ENCODE results near the gene CASZ1.
A peak's percentile ranks its signal among the peaks of the same experiment; 100 is the strongest.

Gene CASZ1

DNA sequence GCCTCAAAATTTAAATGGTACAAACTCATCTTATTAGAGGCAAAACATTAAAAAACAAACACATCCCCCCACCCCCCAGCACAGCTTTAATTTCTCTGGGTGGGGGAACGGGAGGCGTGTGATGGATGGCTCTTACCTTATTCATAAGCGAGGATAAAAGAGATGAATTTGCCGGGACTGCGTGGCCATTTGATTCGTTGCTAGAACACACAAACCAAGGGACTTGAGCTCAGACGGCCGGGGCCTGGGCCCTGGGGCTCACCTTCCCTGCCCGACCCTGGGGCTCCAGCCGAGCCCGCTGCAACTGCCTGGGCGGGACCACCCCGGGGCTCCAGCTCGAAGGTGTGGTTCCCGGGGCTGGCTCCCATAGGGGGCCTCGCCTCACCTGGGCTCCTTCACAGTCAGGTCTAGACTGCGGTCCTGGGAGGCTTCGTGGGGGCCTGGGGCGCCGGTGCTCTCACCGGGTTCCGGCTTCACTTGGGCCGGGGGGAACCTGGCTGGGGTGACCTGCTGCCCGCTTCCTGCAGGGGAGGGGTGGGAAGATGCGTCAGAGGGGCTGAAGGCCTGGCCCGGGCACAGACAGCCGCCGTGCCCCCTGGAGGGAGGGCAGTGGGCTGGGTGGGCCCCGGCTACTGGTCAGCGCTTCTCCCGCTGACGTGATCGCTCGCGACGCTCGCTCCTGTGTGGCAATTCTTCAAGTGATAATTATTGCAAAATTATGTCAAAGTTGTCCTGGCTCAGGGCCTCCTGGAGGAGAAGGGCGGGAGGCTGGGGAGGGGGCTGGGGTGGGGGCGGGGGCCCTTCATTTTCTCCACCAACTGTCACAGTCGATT is 145.7 kb downstream of the CASZ1 start:
- DNase-seq = no peak

DNA sequence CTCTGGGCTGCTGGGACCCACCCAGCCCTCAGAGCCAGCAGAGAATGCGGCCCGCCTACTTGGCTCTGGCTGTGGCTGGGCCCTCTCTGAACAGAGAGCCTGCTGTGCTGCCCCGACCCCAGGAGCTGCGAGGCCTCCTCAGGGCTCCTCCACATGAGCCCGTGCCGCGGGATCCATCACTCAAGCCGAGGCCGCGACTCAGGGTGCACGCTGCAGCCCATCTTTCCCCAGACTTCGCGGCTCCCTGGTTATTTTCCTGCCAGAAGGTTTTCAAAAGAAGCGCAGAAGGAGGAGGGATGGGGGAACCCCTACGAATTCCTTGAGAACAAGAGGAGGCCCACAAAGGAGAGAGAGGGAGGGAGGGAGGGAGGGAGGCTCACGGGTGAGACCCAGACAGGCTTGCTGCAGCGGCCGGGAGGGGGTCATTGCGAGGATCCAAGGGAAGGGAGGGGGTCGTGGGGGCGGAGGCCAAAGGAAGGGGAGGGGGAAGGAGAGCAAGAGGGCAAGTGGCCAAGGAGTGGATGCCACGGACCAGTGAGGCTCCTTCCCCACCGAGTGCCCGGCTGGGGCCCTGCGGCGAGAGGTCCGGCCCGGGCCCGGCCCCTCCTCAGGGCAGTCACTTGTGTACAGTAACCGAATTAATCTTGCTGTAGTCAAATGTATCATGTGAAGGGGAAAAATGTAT is 146.8 kb downstream of the CASZ1 start:
- DNase-seq = no peak

DNA sequence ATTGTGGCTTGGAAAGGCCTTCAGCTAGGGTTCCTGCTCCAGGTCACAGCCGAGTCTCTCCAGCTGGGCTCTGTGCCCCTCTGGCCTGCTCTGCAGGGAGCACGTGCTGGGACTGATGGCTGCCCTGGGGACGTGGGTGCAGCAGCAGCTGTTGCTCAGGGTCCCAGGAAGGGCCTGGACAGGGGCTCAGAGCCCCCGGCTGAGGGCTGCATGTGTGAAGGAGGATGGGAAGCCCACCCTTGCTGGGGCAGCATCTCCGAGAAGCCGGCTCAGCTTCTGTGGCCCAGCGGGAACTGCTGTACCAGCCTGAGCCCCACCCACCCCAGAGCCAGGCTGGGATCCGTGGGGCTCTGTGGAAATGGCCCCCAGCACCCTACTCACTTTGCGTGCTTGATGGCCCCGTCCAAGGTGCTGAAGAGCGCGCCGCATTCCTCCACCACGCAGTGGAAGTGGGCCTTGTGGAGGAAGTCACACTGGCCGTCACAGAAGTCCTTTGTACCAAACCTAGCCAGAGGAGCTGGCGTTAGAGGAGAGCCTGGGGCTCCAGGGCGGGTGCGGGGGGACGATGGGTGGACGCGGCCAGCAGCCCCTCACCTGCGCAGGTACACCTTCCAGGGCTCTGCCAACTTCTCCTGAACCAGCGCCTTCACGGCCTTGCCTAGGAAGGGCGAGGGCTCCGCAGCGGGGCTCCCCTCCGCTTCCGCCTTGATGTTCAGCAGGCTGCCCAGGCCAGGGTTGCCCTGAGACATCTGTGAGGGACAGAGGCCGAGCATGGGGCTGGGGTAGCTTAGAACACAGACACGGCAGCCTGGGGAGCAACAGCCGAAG is 147.5 kb downstream of the CASZ1 start:
- no peak for DNase-seq

DNA sequence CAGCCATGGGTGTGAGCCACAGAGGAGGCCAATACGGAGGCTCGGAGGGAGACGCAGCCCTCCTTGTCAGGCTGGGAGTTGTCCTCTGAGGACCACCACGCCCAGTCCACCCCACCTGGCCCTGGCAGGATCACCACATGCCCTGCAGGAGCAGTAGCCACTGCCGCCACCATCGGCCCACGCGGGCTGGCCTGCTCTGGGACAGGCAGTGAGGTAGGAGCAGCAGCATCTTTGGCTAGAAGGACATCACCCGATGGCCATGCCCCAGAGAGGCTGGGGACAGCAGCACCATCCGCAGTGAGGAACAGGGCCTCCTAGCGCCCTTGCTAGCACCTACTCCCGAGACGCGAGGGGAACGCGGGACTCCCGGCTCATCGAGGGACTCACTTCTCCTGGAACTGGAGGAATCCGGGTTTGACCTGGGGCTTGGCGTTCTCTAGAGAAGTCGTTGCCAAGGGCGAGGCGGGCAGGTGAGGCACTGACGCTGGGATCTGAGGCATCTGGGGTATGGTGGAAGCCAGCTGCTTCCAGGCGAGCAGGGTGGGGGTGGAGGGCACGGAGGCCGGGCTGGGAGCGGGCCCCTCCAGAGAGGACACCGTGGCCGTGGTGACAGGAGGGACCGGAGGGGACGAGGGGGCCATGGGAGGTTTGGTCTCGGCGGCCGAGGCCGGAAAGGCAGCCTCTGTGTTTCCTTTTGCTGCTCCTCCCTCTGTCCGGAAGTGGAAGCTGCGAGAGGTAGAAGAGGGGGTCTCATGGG is 148.9 kb downstream of the CASZ1 start:
- DNase-seq = no peak

DNA sequence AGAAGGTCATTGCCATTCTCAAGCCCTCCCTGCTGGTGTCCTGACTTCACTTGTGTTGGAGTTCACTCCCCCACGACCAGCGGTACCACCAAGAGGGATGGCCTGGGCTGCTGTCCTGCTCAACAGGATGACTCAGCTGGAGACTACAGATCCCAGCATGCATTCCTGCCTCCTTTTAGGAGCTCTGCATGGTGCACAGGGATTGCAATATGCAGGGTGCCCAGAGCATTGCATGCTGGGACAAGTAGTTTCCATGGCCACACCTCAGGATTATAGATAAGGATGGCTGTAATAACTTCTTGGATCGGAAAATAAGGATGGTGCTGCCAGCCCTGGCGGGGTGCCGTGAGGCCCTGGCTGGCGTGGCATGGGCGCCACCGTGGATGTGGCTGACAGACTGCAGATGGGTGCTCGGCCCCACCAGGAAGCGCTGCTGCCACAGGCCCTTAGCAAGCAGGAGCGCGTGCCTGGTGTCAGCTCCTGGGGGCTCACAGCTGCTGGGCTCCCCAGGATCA is 150.0 kb downstream of the CASZ1 start:
- peak; percentile 63 for DNase-seq

DNA sequence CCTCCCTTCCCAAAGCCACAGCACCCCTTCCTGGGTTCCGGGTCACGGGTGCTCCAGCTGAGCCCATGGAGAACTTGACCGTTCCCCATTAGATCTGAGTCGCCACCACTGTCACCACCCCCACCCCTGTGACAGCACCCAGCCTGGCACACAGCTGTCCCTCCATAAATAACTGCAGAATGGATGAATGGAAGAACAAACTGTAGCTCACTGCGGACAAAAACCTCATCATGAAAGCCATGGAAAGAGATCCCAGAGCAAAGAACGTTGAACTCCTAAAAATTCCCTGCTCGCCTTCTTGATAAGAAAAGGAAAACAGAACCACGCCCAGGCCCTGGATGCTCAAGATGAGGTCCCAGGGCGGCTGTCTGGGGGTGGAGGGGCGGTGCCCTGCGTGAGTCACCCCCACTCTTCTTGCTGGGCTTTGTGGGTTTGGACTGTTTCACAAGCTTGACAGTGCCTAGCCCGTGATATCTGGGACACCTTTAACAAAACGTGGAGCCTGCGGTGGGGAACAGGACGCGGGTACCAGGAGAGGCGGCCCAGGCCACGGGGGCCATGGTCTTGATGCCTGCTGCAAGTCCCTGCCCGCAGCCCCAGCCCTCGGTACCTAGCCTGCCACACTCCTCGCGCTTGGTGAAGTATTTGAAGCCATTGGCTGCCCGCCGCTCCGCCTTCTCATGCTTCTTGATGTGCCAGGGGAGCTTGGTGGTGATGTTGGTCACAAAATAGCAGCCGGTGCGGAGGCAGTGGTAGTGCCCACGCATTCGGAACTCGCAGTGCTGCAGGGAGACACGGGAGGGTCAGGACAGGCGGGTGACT is 151.9 kb downstream of the CASZ1 start:
- DNase-seq = peak; percentile 59

DNA sequence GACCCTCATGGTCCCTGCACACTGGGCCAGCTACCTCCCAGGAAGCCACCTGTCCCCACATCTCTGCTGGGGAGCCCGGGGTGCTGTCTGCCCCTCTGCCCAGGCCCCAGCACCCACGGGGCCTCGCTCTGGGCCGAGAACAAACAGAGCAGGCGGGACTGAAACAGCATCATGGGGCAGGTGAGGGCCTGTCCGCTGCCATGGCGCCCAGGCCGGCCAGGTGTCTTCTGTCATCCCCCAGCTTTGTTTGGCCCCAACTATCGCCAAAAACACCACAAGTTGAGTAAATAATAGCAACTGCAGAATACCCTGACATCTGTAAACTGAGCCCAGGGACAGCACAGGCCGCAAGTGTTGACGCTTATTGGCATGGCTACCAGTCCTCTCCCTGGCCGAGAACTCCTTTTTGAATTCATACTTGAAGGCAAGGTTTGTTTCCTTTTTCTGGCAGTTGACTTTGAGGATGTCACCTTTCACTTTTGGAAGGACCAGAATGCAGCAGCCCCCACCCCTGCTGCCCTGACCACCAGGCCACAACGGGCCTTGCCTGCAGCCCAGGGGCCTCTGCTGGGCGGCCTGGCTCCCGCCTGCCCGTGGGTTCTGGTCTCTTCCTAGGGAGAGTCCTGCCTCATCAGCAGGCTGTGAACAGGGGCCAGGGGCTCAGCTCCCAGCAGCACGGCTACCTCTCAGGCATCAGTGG is 152.7 kb downstream of the CASZ1 start:
- no peak for DNase-seq

DNA sequence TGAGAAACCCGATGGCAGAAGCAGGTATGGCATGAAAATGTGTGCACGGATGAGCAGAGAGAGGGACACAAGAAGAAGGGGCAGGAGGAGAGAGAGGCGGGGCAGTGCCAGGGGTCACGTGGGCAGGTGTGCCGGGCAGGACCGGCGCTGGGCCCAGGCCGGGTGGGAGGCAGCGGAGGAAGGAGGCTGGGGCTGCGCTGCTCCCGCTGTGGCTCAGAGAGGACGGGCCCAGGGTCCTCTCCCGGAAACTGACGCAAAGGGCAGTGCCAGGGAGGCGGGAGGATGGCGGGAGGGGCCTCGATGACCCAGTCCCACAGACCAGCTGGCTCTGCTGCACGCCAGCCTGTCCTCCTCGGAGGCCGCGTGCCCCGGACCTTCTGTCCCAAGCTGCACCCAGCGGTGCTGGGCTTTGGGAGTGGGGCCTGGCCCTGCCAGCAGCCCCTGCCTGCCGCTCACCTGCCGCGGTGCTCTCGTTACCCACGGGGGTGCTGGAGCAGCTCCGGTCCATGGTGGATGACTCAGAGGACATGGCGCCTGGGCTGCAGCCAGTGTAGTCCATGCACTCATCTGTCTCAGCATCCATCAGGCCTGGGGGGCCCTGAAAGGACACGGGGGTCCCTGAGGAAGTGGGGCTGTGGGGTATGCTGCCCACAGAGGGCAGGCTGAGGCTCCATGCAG is 153.9 kb downstream of the CASZ1 start:
- no peak for DNase-seq

DNA sequence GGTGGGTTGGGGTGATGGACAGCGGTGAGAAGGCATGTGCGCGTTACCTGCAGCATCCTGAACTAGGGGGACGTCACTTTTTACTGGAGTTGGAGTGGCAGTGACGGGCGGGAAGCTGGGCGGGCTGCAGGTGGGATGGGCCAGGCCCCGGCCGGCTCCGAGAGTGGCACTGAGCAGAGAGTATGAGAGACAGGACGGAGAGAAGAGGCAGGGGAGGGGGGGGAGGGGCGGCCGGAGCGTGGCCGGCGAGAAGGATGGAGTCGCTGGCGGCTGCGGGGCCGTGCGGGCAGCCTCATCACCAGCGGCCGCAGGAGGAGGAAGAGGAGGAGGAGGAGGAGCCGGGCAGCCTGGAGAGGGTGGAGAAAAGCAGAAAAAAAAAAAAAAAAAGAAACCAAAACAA is 154.5 kb downstream of the CASZ1 start:
- no peak for DNase-seq

DNA sequence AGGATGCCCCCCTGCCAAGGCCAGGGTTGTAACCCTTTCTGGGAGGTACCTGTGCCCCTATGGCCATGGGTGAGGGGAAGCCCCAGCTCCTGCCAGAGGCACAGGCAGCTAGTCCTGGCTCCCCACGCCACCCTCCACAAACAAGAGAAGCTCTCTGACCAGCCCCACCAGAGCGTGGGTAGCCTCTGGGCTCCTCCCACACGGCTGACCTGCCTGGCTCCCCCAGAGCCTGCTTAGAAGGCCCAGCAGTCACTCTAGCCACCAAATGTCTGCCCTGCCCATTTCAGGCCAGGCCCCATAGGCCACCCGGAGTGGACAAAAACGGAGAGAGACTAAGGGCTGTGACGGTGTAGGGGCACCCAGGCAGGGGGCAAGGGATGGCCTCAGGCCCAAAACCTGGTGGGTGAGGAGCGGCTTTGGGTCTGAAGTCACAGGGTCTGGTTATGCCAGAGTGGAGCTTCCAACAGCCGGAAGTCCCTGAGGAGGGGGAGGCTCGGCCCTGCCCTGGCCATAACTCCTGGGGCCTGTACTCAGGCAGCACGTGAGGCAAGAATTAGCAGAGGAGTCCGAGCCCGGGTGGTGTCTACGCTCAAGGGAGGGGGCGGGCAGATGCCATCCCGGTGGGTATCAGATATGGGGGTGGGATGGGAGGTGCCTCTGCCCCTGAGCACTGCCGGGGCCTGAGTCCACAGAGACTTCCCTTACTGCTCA is 155.4 kb downstream of the CASZ1 start:
- no peak for DNase-seq

DNA sequence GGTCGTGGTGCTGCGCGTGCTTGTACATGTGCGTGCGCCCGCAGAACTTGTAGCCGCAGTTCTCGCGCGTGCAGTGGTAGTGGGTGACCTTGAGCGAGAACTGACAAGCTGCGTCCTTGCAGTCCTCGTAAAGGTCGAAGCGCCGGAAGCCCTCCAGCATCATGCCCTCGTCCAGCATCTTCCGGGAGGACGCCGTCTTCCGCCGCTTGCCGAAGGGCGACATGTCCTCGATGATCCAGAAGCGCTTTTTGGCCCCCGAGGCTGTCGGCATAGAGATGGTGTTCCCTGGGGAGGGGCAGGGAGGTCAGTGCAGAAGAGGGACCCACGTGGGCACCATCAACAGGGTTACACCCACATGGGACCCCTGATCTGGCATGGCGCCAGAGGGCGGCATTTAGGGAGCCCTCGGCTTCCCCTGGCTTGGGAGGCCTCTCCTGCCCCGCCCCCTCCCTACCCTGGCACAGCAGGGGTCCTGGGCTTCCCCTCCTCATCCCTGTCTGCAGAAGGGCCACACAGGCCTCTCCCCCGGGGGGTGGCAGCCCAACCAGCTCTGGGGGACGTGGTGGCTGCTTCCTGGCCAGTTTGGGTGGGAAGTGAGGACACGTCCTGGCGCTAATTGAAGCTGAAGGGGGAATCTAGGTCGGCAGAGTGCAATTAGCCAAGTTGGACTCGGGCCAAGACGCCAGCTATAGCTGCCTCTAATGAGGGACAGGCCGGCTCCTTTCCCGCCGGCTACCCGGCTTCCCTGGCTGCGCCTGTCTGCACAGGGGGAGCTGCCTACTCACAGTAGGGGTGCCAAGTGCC is 156.5 kb downstream of the CASZ1 start:
- DNase-seq = no peak

DNA sequence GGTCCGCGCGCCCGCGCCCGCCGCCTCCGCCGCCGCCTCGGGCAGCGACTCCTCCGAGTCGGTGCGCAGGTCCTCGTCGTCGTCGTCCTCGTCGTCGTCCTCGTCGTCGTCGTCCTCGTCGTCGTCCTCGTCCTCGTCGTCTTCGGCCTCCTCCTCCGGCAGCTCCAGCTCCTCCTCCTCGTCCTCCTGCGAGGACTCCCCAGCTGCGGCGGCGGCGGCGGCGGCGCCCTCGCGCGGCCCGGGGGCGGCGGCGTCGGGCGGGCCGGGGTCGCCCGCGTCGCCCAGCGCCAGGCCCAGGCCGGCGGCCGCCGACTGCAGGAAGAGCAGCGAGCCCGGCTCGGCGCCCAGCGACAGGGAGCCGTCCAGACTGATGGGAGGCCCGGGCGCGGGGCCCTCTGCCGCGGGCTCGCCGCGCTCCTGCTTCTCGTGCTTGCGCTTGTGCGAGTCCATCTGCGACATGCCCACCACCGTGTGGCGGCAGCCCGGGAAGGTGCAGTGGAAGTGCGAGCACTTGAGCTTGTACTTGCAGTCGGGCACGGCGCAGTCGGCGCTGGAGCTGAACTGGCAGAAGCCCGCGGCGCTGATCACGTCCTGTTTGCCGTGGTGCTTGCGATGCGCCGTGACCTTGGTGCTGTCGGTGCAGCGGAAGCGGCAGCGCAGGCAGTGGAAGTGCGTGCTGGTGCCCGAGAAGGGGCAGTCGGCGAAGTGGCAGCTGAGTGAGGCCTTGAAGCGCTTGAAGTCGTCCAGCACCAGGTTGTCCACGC is 157.3 kb downstream of the CASZ1 start:
- DNase-seq = no peak

DNA sequence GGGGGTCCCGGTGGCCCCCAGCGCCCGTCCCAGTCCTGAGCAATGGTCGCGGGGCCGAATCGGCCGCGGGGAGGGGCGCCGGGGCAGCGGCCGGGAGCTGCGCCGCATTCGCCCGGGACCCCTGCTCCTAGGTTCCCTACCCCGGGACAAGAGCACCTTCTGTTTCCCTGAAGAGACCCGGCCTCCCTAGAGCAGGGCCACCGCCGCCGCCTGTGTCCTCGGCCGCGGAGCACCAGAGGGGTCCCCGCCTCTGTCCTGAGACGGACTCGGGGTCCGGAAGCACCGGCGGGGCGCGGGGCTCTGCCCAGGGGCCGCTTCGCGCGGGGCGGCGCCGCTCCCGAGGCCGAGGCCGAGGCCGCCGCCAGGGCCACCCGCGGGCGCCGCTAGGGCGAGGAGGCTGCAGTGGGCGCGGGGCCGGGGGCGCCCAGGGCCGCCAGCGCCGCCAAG is 157.9 kb downstream of the CASZ1 start:
- DNase-seq = no peak

DNA sequence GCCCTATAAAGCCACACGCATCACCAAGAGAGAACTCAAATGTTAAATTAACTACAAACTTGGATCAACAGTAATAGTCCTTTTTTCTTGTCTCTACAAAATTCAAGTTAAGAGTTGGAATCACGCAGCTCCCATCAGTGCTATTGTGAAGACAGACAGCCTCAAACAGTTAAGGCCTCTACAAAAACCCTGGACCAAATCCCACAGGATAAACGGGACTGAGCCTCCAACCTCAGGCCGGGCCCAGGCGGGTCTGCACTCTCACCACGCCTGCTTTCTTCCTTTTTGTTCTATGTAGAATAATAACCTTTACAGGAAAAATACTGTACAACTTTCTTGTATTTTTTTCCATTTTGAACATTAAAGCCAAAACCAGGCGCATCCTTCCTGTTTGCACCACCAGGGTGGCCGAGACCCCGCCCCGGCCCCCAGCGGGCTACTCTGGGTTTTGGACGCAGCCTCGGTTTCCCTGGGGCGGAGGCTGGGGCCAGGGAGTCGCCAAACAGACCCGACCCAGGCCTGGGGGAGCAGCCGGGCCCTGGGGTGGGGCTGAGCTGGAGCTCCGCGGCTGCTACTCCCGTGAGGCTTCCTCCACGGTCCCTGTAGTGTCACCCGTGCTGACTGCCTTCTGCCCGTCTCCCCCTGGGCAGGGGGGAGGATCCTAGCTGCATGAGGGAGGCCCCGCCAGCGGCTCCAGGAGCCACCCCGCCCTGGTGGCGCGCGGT is 158.4 kb downstream of the CASZ1 start:
- no peak for DNase-seq

DNA sequence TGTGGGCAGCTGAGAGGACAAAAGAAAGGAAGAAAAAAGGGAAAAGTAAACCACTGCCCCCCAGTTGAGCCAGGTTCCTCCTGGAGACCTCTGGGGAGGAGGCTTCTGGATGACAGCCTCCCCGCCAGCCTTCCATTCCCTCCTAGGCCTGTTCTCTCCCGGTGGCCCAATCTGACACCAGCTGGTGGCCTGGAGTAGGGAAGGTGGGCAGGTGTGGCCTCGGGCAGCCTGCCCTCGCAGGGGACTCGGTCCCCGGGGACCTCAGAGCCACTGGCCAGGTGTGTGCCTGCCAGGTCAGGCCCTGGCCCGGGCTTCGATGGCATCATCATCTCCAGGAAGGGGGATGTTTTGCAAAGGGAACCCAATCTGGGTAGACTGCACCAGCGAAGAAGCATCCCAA is 159.0 kb downstream of the CASZ1 start:
- DNase-seq = no peak

DNA sequence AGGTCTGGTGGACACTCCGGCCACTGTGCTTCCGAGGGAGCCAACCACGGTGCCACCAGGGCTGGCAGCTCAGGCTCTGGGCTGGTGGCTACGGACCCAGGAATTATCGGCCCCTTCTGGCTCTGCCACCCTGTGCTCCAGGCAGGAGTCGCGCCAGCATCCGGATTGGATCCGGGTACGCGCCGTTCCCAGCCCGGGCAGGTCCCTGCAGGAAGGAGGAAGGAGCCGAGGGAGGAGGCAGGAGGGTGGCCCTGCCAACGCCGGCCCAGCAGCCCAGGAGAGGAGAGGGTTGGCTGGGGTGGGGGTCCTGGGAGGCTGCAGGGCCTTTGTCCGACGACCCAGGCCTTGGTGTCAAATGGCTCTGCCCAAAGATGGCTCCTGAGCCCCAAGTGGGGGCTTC is 160.5 kb downstream of the CASZ1 start:
- no peak for DNase-seq
